Measurements from ENCODE around the gene TBC1D22A. TPM values are rescaled to one million over a fixed set of nuclear protein-coding genes. Genes with fewer than 3 reads are reported as not detected.

TBC1D22A gene
- total RNA-seq, 1 donor from 2014 or later, result 23.2 TPM

- Mint-ChIP-seq H3K4me3 (ENCODE audit: low read depth) (no peak overlapping the region), H3K36me3 (ENCODE audit: insufficient read depth) (peaks cover 6% of the 10 kb centered on the region), H3K9me3 (ENCODE audit: low read depth) (peaks cover 6% of the 10 kb centered on the region), H3K27ac (no peak overlapping the region), H3K4me1 (ENCODE audit: low read depth) (peaks cover 5% of the 10 kb centered on the region), H3K27me3 (peaks cover 13% of the 10 kb centered on the region)
- no peak for DNase-seq (ENCODE audit: low spot score, unreplicated experiment)
- TF ChIP-seq CTCF (IDR thresholded peaks at IDR 0.05; ENCODE audit: unreplicated experiment), result no peak
Observed at GRCh38 chr22:46754110-46754799, 8.2 kb upstream of the TBC1D22A start.

- Mint-ChIP-seq H3K27ac (no peak overlapping the region), H3K4me1 (ENCODE audit: low read depth) (peaks cover 5% of the 10 kb centered on the region), H3K4me3 (ENCODE audit: low read depth) (no peak overlapping the region), H3K9me3 (ENCODE audit: low read depth) (peaks cover 6% of the 10 kb centered on the region), H3K27me3 (peaks cover 7% of the 10 kb centered on the region), H3K36me3 (ENCODE audit: insufficient read depth) (peaks cover 6% of the 10 kb centered on the region)
- TF ChIP-seq CTCF (IDR thresholded peaks at IDR 0.05; ENCODE audit: unreplicated experiment), result no peak
- no peak for DNase-seq (ENCODE audit: low spot score, unreplicated experiment)
Observed at GRCh38 chr22:46754826-46755225, 7.6 kb upstream of the TBC1D22A start.

- peaks cover 4% of the 10 kb centered on the region for H3K27me3 Mint-ChIP-seq
- H3K4me3 Mint-ChIP-seq (ENCODE audit: low read depth), result no peak overlapping the region
- peaks cover 5% of the 10 kb centered on the region for H3K4me1 Mint-ChIP-seq (ENCODE audit: low read depth)
- DNase-seq (ENCODE audit: low spot score, unreplicated experiment), result no peak
- no peak for TF ChIP-seq CTCF (IDR thresholded peaks at IDR 0.05; ENCODE audit: unreplicated experiment)
- H3K36me3 Mint-ChIP-seq (ENCODE audit: insufficient read depth), result peaks cover 6% of the 10 kb centered on the region
- H3K9me3 Mint-ChIP-seq (ENCODE audit: low read depth), result peaks cover 6% of the 10 kb centered on the region
- no peak overlapping the region for H3K27ac Mint-ChIP-seq
Observed at GRCh38 chr22:46755525-46755924, 6.9 kb upstream of the TBC1D22A start.

- H3K27me3 Mint-ChIP-seq, result peaks cover 2% of the 10 kb centered on the region
- peaks cover 6% of the 10 kb centered on the region for H3K9me3 Mint-ChIP-seq (ENCODE audit: low read depth)
- no peak overlapping the region for H3K4me3 Mint-ChIP-seq (ENCODE audit: low read depth)
- H3K4me1 Mint-ChIP-seq (ENCODE audit: low read depth), result peaks cover 7% of the 10 kb centered on the region
- no peak for TF ChIP-seq CTCF (IDR thresholded peaks at IDR 0.05; ENCODE audit: unreplicated experiment)
- DNase-seq (ENCODE audit: low spot score, unreplicated experiment), result no peak
- H3K36me3 Mint-ChIP-seq (ENCODE audit: insufficient read depth), result peaks cover 6% of the 10 kb centered on the region
- H3K27ac Mint-ChIP-seq, result no peak overlapping the region
Observed at GRCh38 chr22:46756097-46756496, 6.4 kb upstream of the TBC1D22A start.

- peaks cover 6% of the 10 kb centered on the region for H3K9me3 Mint-ChIP-seq (ENCODE audit: low read depth)
- peaks cover 6% of the 10 kb centered on the region for H3K36me3 Mint-ChIP-seq (ENCODE audit: insufficient read depth)
- H3K4me1 Mint-ChIP-seq (ENCODE audit: low read depth), result peaks cover 14% of the 10 kb centered on the region
- no peaks in the 10 kb centered on the region for H3K27me3 Mint-ChIP-seq
- H3K27ac Mint-ChIP-seq, result no peak overlapping the region
- TF ChIP-seq CTCF (IDR thresholded peaks at IDR 0.05; ENCODE audit: unreplicated experiment), result no peak
- H3K4me3 Mint-ChIP-seq (ENCODE audit: low read depth), result no peak overlapping the region
- no peak for DNase-seq (ENCODE audit: low spot score, unreplicated experiment)
Observed at GRCh38 chr22:46757104-46757503, 5.3 kb upstream of the TBC1D22A start.

All from progenitor cell of endocrine pancreas (in vitro differentiated cells).